Activated CD4-positive, alpha-beta T cell treated with anti-CD3 and anti-CD28 coated beads, Interleukin-2, amount 10 ng/mL, durations not matched to agents 7 days and 5 days (primary cell): ENCODE data around the gene OGFRL1. TPM values are rescaled to one million over a fixed set of nuclear protein-coding genes. Genes with fewer than 3 reads are reported as not detected.

Experiments
- CTCF ChIA-PET: fragments of 350-600 bp; sonication (Branson Sonifier 250); formaldehyde crosslinking; loops from one replicate; lab custom pipeline; 2021; ENCODE audit warnings: antibody characterized with exemption; lab: Charles Lee
- POLR2A ChIA-PET: fragments of 350-600 bp; sonication (Branson Sonifier 250); formaldehyde crosslinking; loops from one replicate; lab custom pipeline; 2021; ENCODE audit warnings: antibody characterized with exemption; lab: Charles Lee
- DNase-seq: peaks from one replicate; pipeline ENCODE4 v3.0.0-alpha.2; 2020
- H3K27ac Mint-ChIP-seq: one replicate; pipeline ENCODE4 v1.8.0; 2021; ENCODE audit warnings: mild to moderate bottlenecking, moderate library complexity, mixed read lengths
- H3K27me3 Mint-ChIP-seq: one replicate; pipeline ENCODE4 v1.8.0; 2021; ENCODE audit warnings: mixed read lengths
- H3K36me3 Mint-ChIP-seq: one replicate; pipeline ENCODE4 v1.8.0; 2021; ENCODE audit warnings: low read depth, mixed read lengths
- H3K4me1 Mint-ChIP-seq: one replicate; pipeline ENCODE4 v1.8.0; 2021; ENCODE audit warnings: mixed read lengths
- H3K4me3 Mint-ChIP-seq: one replicate; pipeline ENCODE4 v1.8.0; 2021; ENCODE audit warnings: mild to moderate bottlenecking, moderate library complexity, mixed read lengths
- H3K9me3 Mint-ChIP-seq: one replicate; pipeline ENCODE4 v1.8.0; 2021; ENCODE audit warnings: mixed read lengths
- total RNA-seq, 2 experiments: library from RNA; stranded (reverse); gene quantifications; one replicate each; pipeline ENCODE4 v1.2.3, GENCODE V29; 2021

OGFRL1 gene
- total RNA-seq, 2 experiments from 2014 or later, result 8.9 to 10.8 TPM

GRCh38 chr6:71346334-71346694 lies 57.7 kb downstream of the OGFRL1 start:
- no peak for DNase-seq
- CTCF ChIA-PET, result no interaction called here
- POLR2A ChIA-PET, result no interaction called here
- H3K4me1 Mint-ChIP-seq, result no peaks in the 10 kb centered on the region
- H3K4me3 Mint-ChIP-seq, result no peak overlapping the region
- peaks cover 2% of the 10 kb centered on the region for H3K27me3 Mint-ChIP-seq
- H3K36me3 Mint-ChIP-seq, result no peaks in the 10 kb centered on the region
- H3K9me3 Mint-ChIP-seq, result no peaks in the 10 kb centered on the region
- no peak overlapping the region for H3K27ac Mint-ChIP-seq

- Mint-ChIP-seq H3K27ac (no peak overlapping the region), H3K4me1 (no peaks in the 10 kb centered on the region), H3K36me3 (no peaks in the 10 kb centered on the region), H3K9me3 (no peaks in the 10 kb centered on the region), H3K27me3 (peaks cover 2% of the 10 kb centered on the region), H3K4me3 (no peak overlapping the region)
- CTCF ChIA-PET, result no interaction called here
- no peak for DNase-seq
- POLR2A ChIA-PET, result no interaction called here
These were observed 58.5 kb downstream of the OGFRL1 start for GRCh38 chr6:71347119-71347518.

- ChIA-PET CTCF (no interaction called here), POLR2A (no interaction called here)
- Mint-ChIP-seq H3K27me3 (peaks cover 3% of the 10 kb centered on the region), H3K27ac (no peak overlapping the region), H3K36me3 (no peaks in the 10 kb centered on the region), H3K9me3 (no peaks in the 10 kb centered on the region), H3K4me3 (no peak overlapping the region), H3K4me1 (no peaks in the 10 kb centered on the region)
- no peak for DNase-seq
These were observed 60.8 kb downstream of the OGFRL1 start for GRCh38 chr6:71349395-71349794.

- ChIA-PET CTCF (no interaction called here), POLR2A (interaction anchor here (1.3 kb wide), 1 partner anchor 38 kb away, joined by 3 read pairs; no protein-coding TSS in a partner anchor)
- no peak overlapping the region for H3K4me3 Mint-ChIP-seq
These were observed 61.5 kb downstream of the OGFRL1 start for GRCh38 chr6:71349976-71350615.

GRCh38 chr6:71351190-71351589 lies 62.6 kb downstream of the OGFRL1 start:
- Mint-ChIP-seq H3K4me3 (no peak overlapping the region), H3K27me3 (peaks cover 2% of the 10 kb centered on the region), H3K4me1 (no peaks in the 10 kb centered on the region), H3K27ac (no peak overlapping the region), H3K36me3 (no peaks in the 10 kb centered on the region), H3K9me3 (no peaks in the 10 kb centered on the region)
- POLR2A ChIA-PET, result interaction anchor here (1.3 kb wide), 1 partner anchor 37 kb away, joined by 3 read pairs; no protein-coding TSS in a partner anchor
- no peak for DNase-seq
- CTCF ChIA-PET, result no interaction called here

More at GRCh38 chr6:71349976-71350615, 61.5 kb downstream of the OGFRL1 start:
- H3K9me3 Mint-ChIP-seq, result no peaks in the 10 kb centered on the region
- H3K27me3 Mint-ChIP-seq, result peaks cover 2% of the 10 kb centered on the region
- H3K27ac Mint-ChIP-seq, result no peak overlapping the region
- no peak for DNase-seq
- H3K36me3 Mint-ChIP-seq, result no peaks in the 10 kb centered on the region
- no peaks in the 10 kb centered on the region for H3K4me1 Mint-ChIP-seq
